ENCODE measurements around the gene ECE2.

The ECE2 gene

DNA sequence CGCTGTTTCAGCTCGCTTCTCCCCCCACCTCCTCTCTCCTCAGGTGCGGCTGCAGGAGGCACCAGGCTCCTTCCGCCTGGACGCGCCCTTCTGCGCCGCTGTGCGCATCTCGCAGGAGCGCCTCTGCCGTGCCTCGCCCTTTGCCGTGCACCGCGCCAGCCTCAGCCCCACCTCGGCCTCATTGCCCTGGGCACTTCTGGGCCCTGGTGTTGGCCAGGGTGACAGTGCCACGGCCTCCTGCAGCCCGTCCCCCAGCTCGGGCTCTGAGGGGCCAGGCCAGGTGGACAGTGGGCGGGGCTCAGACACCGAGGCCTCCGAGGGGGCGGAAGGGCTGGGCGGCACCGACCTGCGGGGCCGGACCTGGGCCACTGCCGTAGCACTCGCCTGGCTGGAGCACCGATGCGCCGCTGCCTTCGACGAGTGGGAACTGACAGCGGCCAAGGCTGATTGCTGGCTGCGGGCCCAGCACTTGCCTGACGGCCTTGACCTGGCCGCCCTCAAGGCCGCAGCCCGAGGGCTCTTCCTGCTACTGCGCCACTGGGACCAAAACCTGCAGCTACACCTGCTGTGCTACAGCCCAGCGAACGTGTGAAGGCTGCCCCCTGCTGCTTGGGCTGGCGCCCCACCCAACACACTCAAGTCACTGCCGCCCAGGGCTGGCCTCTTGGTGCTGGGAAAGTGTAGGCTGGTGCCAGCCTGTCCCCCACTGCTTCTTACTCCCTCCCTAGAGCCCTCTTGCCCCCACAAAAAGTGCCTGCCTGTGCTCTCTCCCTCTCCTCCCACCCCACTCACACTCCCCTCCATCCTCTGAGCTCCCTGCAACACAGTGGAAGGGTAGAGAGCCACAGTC, 34.1 kb upstream of the ECE2 start:
- no peak for DNase-seq (ENCODE audit: low spot score)
- TF ChIP-seq, protein P1, sequence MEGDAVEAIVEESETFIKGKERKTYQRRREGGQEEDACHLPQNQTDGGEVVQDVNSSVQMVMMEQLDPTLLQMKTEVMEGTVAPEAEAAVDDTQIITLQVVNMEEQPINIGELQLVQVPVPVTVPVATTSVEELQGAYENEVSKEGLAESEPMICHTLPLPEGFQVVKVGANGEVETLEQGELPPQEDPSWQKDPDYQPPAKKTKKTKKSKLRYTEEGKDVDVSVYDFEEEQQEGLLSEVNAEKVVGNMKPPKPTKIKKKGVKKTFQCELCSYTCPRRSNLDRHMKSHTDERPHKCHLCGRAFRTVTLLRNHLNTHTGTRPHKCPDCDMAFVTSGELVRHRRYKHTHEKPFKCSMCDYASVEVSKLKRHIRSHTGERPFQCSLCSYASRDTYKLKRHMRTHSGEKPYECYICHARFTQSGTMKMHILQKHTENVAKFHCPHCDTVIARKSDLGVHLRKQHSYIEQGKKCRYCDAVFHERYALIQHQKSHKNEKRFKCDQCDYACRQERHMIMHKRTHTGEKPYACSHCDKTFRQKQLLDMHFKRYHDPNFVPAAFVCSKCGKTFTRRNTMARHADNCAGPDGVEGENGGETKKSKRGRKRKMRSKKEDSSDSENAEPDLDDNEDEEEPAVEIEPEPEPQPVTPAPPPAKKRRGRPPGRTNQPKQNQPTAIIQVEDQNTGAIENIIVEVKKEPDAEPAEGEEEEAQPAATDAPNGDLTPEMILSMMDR (IDR thresholded peaks at IDR 0.05; ENCODE audit: extremely low read depth, missing control alignments): peak; percentile 22

DNA sequence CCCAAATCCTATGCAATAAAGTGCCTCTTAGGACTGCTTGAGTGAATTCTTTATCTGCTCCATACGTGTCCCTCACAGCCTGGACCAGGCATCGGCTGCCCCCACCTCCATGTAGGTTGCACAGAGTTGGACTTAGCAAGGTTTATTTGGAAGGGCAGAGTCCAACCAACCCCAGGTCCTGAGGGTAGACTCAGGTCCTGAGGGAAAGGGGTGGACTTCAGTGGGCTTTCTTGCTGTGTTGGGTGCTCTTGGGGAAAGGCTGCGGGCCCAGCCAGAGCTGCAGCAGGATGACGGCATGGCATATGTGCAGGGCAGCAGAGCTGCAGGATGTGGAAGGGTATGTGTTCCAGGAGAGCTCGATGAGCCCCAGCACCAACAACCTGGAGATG, 33.5 kb upstream of the ECE2 start:
- no peak for DNase-seq (ENCODE audit: low spot score)
- TF ChIP-seq, protein P1 (IDR thresholded peaks at IDR 0.05; ENCODE audit: extremely low read depth, missing control alignments): no peak

DNA sequence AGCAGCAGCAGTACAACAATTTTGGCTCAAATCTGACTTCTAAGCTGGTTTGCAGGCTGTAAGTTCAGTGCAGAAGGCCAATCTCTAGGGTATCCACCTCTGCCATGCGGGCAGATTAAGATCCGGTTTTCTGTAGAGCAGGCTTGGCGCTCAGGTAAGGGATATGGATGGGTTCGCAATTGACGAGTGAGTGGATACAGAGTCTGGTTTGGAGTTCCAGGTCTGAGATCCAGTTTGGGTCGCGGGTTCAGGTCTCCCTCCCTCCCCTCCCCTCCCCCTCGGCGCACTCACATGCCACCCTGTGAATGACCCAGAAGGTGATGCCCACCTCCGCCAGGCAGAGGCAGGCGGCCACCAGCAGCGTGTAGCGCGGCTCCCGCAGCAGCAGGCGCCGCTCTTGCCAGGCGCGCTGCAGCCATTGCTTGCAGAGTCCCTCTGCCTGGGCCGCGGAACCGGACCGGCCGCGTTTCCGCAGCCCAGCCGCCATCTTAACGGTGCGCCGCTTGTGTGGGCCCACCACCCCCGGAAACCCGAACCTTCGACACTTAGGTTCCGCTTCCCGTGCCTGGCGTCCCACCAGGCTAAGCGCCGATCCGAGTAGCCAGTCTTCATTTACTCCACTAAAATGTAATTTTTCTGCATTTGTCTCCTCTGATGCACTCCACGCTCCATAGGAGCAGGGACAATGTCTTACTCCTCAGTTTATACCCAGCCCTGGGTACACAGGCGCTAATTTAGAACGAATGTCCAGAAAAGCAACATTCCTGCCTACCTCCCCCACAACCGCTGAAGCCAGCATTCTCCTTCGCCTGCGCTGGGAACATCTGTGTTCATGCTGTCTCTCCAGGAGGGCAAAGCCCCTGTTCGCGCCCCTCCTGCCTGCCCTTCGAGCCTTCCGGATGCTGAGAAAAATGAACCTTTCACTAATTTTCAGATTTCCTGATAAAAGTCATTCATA, 27.1 kb upstream of the ECE2 start, which contains the start of gene ALG3:
Gene ALG3, minus strand, starts transcription at position 509 of the 958 bp plus-strand sequence. Its CDS starts 22 bp downstream, at position 487.
- TF ChIP-seq, protein P1 (IDR thresholded peaks at IDR 0.05; ENCODE audit: extremely low read depth, missing control alignments): no peak
- peak; percentile 90 for DNase-seq (ENCODE audit: low spot score)

DNA sequence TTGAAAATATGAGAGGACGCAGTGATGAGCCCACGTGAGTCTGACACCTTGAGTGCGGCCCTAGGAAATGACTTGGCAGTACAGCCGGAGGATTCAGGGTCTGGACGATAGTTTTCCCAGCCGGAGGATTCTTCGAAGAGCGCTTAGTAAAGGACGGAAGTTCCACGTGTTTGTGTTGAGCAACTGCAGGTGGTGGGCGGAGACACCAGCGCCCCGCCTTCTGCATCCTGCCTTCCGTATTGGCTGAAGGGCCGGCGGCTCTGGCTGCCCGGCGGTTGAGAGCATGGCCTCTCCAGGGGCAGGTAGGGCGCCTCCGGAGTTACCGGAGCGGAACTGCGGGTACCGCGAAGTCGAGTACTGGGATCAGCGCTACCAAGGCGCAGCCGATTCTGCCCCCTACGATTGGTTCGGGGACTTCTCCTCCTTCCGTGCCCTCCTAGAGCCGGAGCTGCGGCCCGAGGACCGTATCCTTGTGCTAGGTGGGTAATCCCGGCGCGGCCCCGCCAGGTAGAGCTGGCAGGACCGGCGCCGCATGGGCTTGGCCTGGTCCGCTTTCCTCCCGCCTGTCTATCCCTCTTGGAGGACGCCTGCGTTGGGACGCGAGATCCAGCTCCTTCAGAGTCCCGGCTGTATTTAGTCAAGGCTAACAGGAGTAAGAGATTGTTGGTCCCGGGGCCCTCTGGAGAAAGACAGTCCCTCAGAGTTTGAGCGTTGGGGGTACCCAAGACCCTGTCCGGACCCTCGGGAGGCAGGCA, 26.2 kb upstream of the ECE2 start, which contains the start of gene EEF1AKMT4:
Gene EEF1AKMT4, plus strand, starts transcription at position 261 of the 755 bp plus-strand sequence. Its CDS starts 23 bp downstream, at position 284.
- TF ChIP-seq, protein P1 (IDR thresholded peaks at IDR 0.05; ENCODE audit: extremely low read depth, missing control alignments): no peak
- peak; percentile 97 for DNase-seq (ENCODE audit: low spot score)

DNA sequence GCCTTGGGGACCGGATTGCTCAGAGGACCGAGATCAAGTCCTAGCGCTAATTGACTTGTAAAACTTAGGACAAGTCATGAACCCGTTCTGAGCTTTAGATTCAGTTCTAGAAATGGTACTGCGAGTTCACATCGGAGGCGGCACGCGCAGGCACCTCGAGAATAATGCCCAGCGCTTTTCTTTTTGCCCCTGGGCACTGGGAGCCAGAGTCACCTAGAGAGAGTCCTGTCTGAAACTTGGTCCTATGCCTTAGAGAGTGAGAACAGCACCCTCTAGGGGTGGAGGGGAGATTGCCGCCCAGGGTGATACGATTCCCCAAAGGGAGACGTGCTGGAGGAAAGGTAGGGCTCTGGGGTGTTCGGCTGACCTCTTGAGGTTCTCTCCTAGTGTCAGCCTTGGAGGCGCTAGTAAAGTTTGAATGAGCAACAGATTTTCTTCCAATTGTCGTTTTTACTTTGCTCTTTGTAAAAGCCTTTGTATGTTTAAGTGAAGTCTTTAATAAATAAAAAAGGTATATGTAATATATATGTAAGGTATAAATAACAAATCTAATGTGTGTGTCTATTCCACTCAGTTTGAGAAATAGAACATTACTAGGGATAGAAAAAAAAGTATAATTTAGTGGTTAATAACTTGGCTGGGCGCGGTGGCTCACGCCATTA, 25.5 kb upstream of the ECE2 start:
- DNase-seq (ENCODE audit: low spot score): peak; percentile 92
- TF ChIP-seq, protein P1 (IDR thresholded peaks at IDR 0.05; ENCODE audit: extremely low read depth, missing control alignments): peak; percentile 83

DNA sequence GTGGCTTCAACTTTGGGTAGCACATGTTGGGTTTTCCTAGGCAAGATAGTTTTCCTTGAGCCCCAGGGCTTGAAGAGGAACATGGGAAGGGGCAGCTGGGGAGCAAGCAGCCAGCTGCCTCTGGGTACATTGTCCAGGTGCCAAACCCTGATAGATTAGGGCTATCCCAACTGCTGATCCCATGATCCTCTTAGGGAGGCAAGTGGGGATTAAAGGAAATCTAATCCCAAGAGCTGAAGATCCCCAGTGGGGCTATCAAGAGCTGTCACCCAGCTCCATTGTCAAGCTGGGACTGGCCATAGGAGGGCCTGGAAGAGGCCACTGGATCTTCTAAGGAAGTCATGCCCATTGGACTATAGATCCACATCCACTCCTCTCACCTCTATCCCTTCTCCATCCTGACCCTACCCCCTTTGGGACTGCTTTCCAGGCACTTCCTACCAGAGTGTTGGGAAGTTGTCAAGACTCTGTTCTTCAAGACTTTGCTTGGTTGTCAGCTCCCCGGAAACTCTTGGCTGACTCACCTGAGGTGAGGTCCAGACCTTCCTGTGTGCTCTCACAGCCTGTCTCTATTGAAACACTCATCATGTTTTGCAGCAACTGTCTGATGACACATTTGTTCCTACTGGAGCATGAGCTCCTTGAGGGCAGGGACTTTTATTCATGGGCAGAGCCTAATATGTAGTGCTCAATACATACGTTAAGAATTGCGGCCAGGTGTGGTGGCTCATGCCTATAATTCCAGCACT, 20.4 kb upstream of the ECE2 start:
- DNase-seq (ENCODE audit: low spot score): no peak
- TF ChIP-seq, protein P1 (IDR thresholded peaks at IDR 0.05; ENCODE audit: extremely low read depth, missing control alignments): no peak

Data from GM20000 (cell line).